ENCODE measurements around the gene LENEP.

The LENEP gene

DNA sequence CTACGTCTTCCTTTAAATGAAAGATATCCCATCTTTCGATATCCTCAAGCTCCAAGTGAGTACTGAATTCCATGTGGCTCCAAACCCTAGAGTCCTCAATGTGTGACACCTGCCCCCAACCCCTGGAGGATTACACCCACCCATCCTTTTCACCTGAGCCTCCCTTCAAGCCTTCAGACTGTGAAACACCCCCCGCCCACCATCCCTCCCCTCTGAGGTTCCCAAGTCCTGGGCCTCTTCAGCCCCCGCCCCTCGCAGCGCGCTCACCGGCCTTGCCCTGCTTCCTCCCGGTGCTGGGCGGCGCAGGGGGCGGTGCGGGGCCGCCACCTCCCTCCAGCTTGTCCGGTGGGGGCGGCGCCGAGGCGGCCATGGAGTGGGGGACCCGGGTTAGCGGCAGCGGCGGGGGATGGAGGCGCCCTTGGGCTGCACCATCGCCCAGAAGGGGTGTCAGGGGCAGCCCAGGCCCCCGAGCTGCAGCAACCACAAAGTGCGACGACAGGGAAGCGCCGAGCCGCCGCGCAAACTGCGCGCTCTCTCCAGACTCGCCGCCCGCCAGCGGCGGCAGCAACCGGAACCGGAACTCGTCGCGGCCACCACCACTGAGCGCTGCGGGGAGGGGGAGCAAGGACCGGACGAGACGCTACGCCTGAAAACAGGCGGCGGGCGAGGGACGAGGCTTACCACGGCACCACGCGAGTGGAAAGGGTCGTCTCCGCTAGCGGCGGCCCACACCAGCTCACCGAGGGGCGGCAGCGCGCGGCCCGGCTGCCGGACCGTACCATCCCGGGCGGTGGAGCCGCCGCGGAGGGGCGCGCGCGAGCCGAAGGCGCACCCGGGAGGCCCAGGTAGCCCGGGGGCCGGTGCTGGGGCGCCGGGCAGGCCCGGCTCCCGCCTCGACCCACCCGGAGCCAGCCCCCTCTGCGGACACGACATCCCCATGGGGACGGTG is 31.9 kb upstream of the LENEP start, which contains the start of gene PYGO2:
PYGO2 (minus strand) TSS at position 576 of the 949 bp plus-strand sequence; CDS start at position 370, 206 bp downstream.
- DNase-seq, result peak; percentile 61

DNA sequence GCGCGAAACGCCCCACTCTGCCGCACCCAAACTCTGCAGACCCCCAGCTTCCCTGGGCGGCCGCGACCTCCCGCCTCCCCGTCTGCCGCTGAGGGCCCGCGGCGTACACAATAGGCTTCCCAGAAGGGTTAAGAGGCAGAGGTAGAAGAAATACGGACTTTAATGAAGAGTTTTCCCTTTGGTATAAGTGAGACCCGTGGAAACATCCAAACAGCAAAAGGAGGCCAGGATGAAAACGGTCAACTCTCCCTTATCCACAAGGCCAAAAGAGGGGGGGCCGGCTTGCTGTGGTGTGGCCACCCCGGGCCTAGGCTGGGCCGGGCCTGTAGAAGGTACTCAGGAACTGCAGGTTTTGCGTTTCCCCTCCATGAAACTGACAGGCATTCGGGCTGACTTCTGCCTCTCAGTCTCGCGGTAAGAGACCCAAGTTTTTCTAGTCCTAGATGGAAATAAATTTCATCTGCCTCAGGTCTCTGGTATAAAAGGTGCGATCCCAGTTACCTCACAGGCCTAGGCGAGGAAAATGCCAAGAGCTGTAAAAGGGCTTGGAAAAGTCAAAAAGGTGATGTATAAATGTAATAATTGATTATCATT is 31.1 kb upstream of the LENEP start:
- DNase-seq, result no peak

DNA sequence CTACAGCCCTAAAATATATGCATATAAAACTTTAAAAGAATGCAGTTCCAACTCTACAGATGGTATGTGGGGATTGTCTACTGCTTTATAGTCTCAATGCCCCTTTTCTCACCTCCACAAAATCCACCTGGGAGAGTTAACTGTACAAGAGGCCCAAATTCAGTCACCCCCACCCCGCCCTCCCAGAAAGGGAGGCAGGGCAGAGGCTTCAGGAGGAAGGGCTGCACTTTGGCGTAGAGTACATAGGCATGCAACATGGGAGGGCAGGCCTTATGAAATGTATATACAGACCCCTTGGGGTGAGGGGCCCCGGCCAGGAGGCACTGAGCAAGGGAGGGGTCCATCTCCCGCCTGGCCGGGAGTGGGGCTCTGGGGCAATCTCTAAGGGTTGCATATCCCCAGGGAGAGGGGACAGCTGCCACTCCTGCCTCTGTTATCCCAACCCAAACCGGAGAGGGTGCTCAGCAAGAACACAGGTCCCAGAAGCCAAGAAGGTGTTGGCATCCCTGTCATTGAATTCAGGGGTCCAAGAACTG is 30.5 kb upstream of the LENEP start:
- DNase-seq, result no peak

DNA sequence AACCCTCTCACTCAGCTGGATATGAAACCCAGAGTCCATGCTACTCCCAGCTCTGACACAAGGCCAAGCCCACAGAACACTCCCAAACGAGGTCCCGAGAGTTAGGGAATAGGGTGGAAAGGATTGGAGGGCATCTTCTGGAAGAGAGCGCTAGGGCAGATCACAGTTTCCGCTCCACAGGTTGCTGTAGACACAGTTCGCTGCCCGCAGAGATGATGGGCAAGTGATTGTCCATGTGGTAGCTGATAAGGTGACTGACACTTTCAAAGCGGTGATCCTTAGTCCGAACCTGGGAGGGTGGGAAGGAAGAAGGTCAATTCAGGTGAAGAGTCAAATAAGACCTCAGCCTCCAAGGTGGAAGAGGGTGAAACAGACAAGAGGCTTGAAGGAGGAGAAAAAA is 29.7 kb upstream of the LENEP start:
- no peak for DNase-seq

DNA sequence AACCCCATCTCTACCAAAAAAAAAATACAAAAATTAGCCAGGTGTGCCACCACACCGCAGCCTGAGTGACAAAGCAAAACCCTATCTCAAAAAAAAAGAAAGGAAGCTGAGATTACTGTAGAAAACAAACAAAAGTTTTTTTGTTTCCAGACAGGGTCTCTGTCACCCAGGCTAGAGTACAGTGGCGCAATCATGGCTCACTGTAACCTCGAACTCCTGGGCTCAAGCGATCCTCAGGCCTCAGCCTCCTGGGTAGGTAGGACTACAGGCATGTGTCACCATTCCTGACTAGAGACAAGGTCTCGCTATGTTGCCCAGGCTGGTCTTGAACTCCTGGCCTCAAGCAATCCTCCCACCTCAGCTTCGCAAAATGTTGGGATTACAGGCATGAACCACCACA is 29.0 kb upstream of the LENEP start:
- DNase-seq, result no peak

DNA sequence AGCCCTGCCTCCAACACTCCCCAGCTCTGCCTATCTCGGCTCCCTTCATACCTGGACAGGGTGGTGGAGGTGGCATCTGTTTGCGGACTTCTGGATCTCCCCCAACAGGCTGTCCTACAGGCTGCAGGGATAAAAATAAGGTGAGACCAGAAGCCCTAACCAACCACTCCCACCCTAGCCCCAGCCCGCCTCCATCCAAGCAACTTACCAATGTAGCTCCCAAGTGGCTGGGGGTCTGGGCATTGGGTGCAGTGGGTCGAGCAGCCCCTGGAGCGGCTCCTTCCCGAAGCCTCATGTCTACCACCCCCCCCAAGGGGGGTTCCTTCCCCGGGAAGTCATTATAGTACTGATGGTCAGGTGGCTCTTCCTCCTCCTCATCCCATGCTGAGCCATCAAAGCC is 27.3 kb upstream of the LENEP start:
- DNase-seq, result no peak

DNA sequence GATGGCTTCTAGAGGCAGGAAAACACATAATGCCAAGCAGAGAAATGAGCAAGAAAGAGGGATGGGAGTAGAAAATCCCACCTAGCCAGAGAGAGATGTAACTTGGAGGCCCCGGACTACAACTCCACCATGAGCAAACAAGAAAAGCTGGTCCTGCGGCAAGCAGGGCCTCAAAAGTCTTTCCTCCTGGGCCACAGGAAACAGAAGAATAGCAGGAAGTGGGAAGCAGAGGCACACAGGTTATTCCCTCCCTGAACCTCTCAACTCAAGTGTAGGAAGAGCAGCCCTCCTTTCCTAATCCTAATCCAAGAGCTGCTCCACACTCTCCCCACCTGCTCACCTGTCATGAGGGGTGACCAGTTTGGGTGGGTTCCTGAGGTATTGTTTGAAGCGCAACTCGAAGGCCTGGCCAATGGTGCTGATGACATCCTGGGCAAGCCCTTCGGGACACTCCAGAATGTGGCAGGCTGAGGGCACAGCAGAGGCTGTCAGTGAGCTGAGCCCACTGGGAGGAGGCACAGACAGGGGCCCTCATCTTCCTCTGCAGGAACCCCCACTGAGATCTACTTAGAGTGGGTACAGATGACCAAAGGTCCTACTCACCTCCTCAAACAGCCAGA is 25.9 kb upstream of the LENEP start:
- DNase-seq, result no peak

DNA sequence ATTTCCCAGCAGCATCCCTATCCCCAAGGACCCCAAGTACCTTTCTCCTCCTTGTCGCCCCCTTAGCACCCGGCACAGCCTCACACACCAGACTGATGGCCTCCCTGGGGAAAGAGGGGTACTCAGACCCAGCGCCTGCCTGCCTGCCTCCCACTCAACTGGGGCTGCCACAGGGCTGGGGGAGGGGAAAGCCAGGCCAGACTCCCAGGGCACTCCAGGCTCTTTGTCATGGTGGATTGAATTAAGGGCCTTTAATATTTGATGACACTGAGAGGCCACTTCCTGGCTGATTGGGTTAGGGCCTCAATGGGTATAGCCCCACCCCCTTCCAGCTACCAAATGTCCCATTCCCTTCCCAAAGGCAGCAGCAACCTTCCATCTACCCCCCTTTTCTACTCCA is 24.7 kb upstream of the LENEP start:
- no peak for DNase-seq

DNA sequence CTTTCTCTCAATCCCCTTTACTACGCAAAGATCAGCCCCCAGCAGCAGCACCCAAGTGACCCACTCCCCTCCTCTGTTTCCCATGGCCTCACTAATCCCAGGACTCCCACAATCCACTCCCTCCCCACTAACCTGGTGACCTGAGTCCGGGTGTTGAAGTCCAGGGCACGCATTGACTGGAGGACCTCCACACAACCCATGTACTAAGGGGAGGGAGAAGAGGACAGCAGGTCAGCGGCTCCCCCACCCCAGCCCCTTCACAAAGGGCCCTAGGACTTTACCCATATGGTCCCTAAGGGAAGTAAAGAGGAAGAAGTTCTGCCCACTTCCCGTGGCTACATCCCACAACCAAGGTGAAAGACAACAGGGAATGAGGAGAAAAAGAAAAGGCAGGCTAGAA is 24.1 kb upstream of the LENEP start:
- no peak for DNase-seq

DNA sequence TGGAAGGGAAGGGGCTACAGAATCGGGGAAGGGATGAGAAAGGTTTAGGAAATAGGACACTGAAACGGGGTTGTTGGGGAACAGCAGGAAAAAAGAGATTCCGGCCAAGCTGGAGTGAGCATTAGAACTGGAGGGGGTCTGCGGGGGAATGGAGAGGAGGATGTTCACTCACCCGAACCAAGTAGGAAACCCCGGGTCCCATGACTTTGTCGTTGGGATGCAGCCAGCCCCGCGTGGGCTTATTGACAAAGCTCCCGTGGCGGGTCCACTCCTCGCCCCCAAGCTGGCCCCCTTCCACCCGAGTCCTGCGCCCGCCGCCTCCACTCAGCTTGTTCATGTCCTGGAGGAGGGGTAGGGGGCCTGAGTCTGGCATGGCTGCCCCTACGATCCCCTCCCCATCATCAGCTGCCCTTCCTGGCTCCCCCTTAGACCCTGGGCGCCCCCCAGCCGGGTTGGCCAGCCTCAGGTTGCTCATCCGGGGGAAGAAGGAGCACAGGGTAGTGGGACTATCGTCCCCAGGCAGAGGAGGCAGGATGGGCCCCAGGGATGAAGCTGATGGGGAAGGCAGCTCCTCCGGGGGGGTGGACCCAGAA is 23.4 kb upstream of the LENEP start:
- no peak for DNase-seq

DNA sequence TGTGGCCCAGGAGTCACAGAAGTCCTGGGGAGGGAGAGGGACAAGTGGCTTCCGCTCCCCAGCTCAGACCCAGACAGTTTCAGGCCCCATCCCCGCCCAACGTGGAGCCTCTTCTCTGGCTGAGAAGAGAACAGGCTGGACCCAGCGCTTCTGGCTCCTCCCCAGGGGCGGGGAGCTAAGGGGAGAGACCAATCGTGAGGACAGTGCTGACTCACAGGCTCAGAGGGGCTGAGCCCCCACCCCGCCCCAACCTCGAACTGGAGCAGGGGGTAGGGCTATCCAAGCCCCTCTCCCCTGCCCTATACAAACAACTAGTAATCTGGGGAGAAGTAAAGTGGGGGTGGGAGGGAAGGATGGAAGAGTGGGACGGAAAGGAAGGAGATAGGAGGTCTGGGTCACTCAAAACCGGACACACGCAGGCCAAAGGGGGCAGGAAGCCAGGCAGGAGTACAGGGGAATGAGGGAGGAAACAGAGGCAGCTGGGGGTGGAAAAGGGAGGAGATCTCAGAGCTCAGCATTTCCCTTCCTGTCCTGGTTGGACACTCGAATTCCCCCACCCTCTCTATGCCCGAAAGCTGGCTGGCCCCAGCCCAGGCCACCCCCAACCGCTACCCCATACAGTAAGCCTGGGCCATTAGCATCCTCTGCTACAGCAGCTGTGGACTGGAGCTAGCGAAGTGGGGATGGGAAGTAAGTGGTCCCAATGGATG is 22.6 kb upstream of the LENEP start, which contains the start of gene SHC1:
SHC1 (minus strand) TSS at position 117 of the 710 bp plus-strand sequence. CDS start 221 bp downstream, outside the sequence.
- no peak for DNase-seq

DNA sequence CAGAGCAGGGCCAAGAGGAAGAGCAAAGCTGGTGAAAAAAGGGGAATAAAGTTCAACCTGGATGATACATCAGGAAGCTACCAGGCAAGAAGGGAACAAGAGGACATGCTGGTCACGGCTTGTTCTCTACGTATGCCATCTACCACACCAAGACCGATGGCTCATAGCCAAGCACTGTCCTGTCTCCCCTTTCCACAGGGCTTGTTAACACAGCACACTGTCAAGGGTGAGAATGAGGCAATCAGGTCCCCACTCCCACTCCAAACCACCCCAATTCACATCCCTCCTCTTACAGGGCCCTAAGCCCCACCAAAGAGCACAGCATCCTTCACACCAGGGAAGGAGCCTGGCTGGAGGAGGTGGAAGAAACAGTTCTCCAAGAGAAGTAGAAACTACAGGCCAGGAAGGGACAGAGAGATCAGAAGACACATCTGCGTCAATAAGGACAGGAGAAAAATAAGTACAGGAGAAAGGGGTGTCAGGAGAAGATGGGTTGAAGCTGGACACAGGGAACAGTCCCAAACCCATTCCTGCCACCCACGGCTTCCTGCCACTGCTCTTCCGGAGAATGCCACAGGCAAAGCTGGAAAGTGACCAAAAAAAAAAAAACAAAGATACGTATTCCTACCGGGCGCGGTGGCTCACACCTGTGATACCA is 21.9 kb upstream of the LENEP start:
- no peak for DNase-seq

DNA sequence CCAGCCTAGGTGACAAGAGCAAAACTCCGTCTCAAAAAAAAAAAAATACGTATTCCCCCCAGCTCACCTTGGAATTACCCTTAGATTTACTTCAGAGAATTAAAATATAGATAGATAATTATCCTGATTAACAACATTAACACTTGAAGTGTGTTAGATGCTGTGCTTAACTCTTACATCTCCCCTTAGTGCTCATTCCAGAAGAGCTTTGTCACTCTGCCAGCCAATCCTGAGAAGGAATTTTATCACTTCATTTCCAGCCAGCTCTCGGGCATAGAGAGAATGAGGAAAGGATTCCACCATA is 21.2 kb upstream of the LENEP start:
- no peak for DNase-seq

DNA sequence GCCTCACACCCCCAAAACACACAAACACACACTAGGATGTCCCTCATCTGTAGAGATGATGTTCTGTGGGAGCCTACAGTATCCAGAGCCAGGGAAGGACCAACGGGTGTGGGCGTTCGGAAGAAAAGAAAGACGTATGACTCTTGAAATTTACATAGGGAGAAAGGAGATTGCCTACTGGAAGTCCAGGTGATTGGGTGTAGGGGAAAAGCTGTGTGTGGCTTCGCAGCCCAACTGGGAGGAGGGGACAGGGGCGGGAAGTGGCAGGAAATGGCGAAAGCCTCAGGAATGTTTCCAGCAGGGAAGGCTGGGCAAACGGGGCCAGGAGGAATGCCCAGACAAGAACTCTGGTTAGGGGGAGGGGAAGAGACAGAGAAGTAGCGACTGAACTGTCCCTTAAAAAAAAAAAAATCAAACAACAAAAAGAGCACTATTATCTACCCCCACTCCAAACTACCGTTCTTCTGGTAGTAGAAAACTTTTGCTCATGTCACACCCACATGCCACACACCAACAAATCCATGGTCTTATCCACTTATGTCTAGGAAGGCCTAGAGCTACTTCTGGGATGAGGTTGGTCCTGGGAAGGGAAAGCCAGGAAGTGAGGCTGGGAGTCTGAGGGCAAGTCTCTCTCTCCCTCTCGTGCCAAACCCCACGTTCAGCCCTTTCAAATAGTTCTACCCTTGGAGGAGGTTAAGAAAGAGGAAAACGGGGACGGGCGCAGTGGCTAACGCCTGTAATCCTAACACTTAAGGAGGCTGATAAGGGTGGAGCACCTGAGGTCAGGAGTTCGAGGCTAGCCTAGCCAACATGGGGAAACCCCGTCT is 20.7 kb upstream of the LENEP start:
- DNase-seq, result no peak

DNA sequence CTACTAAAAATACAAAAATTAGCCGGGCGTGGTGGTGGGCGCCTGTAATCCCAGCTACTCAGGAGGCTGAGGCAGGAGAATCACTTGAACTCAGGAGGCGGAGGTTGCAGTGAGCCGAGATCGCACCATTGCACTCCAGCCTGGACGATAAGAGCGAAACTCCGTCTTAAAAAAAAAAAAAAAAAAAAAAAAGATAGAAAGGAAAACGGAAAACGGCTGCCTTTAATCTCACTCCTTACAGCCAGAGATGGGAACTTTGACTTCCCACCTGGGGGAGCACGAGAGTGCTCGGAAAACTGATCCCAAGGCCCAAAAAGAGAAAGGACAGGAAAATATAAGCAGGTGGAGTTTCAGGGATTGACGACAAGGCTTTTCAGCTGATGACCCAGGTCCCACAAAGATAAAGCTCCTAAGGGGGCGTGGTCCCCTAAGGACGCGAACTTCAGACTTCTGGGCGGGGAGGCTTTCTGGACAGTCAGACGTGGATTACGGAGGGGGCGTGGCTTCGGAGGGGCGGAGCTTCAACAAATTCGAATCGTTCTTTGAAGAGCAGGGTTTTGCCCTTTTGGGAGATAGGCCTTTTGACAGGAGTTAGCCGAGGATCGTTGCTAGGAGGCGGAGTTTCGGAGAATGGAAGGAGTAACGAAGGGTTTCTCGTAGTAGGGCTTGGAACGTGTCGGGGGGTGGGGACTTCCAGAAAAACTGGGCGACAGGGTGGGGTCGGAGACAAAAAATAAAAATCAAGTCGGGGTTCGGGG is 19.9 kb upstream of the LENEP start:
- DNase-seq, result peak; percentile 91

DNA sequence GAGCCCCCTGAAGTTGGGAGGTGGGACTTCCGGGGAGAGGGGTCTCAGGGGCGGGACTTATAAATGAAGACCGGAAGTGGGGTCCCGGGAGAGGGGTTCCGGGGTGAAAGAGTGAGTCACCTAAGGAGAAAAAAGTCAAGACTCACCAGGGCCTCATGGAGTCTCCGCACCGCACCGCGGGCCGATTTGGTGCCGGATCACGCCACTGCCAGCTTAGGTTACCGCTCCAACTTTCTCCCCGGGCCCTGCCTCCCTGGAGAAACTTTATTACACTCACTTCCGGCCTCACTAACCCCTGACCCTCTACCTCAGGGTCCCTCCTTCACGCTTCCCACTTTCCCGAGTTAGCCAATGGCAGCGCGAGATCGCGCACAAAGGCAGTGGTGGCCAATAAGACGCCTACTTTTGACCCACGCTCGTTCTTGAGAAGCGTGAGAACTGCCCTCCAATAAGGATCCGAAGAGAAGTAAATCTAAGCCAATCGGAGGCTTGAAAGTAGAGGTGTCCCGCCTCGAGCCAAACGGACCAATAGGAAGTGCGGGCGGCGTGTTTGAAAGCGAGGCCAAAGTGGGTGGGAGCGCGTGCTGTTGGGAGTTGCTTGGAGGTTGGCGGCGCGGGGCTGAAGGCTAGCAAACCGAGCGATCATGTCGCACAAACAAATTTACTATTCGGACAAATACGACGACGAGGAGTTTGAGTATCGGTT is 19.1 kb upstream of the LENEP start, which contains the start of gene CKS1B:
CKS1B (plus strand) TSS at position 580 of the 706 bp plus-strand sequence; CDS start at position 645, 65 bp downstream.
- peak; percentile 93 for DNase-seq

DNA sequence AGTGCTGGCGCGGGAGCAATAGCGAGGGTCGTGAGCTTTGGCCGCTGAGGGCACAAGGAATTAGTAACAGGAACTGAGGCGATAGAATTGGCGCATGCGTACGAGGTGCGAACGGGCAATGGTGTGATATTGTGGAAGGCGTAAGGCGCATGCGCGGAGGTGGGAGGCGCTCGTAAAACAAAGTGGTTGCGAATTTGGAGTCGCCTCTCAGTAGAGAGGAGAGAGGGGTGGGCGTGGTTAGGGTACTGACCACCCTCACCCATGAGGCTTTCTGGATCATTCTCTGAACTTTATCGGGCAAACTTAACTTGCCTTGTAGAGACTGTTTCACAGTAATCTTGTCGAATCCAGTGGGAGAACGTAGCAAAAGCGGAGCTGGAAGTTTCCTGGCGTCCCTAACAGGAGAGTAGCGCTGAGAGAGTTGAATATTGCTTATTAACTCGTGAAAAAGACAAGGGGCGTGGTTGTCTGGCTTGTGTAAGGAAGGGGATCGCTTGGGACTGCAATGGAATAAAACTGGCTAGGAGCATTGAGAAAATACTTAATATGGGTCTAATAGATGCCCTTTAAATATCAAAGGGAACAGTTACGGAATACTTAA is 18.5 kb upstream of the LENEP start:
- peak; percentile 92 for DNase-seq

DNA sequence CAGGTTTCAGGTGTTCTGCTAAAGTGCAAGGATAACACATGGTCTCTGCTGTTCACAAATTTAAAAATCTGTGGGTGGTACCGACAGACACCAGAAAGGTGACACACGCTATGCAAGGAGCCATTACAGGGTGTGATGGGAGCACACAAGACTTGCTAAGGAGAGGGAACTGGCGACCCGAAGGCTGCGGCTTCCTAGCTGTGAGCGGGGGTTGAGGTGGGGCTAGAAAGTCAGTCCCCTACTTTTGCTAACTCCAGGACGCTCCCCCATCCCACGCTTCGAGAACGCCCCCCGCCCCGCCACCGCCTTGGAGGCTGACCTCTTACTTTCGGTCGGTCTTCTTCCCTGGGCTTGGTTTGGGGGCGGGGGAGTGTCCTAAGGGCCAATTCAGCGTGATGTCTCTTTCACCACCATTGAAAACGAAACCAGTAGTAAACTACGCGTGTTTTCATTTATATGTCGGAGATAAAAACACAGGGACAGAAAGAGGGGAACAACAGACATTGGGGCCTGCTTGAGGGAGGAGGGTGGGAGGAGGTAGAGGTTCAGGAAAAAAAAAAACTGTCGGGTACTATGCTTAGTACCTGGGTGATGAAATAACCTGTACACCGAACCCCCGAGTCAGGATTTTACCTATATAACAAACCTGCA is 17.9 kb upstream of the LENEP start:
- no peak for DNase-seq

Data from activated T-cell treated with anti-CD3 and anti-CD28 coated beads for 4 hours (primary cell).